GM21619 (cell line): ENCODE measurements around the gene C4orf54.

Experiments used
- ATAC-seq: cut with Tn5 transposase; IDR thresholded peaks from one replicate; pipeline ENCODE4 v1.9.1; 2021; ENCODE audit not compliant: unreplicated experiment

C4orf54 gene

DNA sequence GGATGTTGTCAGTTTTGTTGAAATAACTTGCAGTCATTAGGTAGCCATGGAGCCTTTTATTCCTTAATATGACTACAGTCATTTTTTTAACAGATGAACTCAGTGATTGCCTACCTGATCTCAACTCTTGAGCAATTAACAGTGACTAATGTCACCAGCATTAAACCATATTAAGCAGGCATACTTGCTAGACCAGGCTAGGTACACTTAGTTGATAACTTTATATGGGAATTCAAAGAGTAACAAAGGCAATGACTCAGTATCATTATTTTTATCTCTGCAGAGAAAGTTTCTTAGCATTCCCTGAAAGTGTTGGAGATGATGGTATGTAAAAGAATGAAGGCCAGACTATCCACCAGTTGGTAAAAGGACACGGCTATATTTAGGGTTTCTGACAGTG is at the start of gene C4orf54:
Gene C4orf54, minus strand, starts transcription at position 31 of the 400 bp plus-strand sequence. CDS start 3,180 bp downstream, outside the sequence.
- no peak for ATAC-seq

- ATAC-seq: no peak
These were observed 48.3 kb upstream of the C4orf54 start for GRCh38 chr4:99705891-99706290.

DNA sequence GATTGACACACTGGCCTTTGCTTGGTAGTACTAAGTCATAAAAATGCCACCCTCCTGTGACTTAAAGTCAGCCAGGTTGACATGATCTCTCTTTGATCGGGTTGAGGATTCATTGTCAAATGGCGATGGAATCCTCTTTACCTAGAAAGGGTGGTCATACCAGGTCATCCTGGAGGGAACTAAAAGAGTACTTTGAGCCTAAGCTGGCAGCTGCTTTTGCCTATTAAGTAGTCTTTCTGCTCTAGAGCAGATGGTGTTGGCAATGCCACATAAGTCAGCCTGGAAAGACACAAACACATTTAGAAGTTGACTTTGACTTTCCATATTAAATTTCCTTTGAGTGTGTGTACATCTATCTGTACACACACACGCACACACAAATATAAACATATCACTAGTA is 39.2 kb upstream of the C4orf54 start:
- no peak for ATAC-seq

DNA sequence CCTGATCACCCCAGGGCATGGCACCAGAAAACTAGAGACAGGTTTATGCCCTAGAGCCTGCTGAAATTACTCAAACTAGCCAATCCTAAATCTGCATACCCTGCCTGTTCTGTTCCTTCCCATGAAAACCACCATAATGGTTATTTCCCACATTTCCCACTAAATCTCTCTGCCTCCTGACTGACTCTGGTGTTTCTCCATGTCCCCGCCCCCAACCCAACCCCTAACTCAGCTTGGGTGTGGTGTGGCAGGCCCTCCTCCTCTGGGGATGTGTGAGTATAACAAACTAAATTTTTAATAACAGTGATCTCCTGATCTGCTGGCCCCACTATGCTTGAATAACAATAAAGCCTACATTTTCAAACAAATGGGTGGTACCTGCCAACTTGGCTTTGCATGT is 35.5 kb upstream of the C4orf54 start:
- no peak for ATAC-seq

- no peak for ATAC-seq
These were observed 33.4 kb upstream of the C4orf54 start for GRCh38 chr4:99690990-99691389.

GRCh38 chr4:99690472-99690871 is 32.8 kb upstream of the C4orf54 start:
- no peak for ATAC-seq

- ATAC-seq: no peak
These were observed 29.5 kb upstream of the C4orf54 start for GRCh38 chr4:99687120-99687519.

GRCh38 chr4:99685234-99685633 is 27.6 kb upstream of the C4orf54 start:
- ATAC-seq: no peak

DNA sequence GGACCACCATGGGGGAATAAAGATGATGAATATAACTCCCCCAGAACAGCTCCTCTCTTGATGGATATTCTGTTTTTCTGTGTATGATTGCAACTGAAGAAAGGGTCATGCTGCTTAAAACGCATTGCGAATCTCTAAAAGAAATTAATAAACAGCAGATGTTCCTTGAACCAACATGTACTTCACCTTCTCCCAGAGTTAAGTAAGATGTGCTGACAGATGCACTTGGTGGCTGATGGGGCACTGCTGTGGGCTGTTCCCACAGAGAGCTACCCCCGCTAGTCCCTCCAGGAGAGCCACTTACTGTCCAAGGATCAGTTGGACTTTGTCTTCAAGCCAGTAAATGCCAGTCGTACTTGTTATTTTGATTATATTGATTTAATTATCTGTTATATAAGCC is 26.3 kb upstream of the C4orf54 start:
- ATAC-seq: no peak

GRCh38 chr4:99679976-99680375 is 22.3 kb upstream of the C4orf54 start:
- no peak for ATAC-seq

GRCh38 chr4:99679204-99679603 is 21.6 kb upstream of the C4orf54 start:
- ATAC-seq: no peak

DNA sequence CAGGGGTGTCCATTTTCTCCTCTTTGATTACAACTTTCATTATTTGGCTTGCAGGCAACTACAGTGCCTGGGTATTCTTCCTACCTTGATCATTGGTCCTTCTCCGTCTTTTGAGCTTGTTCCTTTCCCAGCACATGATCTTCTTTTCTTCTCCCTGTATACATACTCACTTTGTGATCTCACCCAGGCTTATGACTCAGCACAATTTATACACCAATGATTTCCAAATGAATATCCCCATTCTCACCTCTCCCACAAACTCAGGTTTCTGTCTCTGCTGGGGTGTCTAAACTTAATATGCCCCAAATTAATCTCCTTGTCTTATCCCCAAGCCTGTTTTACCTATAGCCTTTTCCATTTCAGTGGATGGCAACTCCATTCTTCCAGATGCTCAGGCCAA is 19.5 kb upstream of the C4orf54 start:
- ATAC-seq: no peak

DNA sequence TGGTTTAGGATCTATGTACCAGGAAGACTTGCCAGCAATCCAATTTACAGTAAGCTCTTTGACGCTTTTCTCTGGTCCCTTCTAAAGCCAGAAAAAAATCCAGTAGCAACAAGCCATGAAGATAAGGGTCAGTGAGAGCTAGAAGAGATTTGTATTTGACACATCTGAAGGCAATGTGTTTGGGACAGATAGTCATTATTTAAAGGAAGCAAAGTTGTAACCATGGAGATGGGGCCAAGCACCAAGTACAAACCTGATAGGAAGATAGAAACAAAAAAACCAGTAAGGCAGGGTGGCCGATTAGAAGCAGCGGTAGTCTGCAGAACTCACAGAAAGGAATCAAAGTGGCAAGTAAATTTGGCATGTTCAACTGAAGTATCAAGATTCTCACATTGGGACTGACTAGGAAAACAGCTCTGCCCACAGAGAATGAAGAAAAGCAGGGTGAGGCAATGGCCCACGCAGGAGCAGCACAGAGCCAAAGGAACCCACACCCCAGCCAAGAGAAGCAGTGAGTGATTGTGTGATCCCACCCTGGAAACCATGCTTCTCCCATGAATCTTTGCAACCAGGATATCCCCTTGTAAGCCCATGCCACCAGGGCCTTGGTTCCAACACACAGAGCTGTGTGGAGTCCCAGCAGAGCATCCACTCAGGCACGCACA is 12.9 kb upstream of the C4orf54 start:
- no peak for ATAC-seq

GRCh38 chr4:99669084-99669483 is 11.5 kb upstream of the C4orf54 start:
- ATAC-seq: no peak

DNA sequence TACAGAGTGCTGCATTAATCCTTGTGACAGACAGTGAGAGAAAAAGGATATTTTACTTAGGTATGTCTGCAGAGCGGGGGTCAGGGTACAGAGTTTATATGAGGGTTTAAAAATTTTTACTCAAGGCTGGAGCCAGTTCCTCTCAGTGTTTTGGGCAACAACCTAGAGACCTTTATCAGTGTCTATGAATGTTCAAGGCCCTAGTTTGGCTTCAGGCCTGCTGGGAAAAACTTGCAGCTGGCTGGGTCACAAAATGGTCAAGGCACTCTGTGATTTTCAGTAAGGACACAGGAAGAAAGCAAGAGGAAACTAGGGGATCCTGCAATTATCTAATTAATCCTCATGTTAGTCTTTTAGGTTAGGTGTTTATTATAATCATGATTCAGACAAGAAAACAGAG is 10.8 kb upstream of the C4orf54 start:
- no peak for ATAC-seq

GRCh38 chr4:99665983-99666382 is 8.4 kb upstream of the C4orf54 start:
- ATAC-seq: no peak

- ATAC-seq: no peak
These were observed 7.1 kb upstream of the C4orf54 start for GRCh38 chr4:99664716-99665115.

- ATAC-seq: no peak
These were observed 4.3 kb upstream of the C4orf54 start for GRCh38 chr4:99661907-99662306.

DNA sequence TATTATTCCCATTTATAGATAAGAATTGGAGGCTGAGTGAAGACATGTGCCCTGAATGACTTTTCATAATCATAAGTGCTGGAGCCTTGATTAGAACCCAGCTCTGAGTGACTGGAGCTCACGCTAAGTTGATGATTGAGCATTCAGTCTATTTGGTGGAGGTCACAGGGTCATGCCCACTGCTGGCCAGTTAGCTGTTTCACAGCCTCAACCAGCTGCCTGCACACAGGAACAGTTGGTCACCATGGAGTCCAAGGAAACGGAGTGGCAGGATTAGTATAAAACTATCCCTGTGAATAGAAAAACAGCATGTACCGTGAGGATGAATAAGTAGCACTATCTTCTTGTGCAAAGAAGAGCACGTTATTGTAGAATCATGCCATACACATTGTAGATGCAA is 1.0 kb upstream of the C4orf54 start:
- no peak for ATAC-seq

DNA sequence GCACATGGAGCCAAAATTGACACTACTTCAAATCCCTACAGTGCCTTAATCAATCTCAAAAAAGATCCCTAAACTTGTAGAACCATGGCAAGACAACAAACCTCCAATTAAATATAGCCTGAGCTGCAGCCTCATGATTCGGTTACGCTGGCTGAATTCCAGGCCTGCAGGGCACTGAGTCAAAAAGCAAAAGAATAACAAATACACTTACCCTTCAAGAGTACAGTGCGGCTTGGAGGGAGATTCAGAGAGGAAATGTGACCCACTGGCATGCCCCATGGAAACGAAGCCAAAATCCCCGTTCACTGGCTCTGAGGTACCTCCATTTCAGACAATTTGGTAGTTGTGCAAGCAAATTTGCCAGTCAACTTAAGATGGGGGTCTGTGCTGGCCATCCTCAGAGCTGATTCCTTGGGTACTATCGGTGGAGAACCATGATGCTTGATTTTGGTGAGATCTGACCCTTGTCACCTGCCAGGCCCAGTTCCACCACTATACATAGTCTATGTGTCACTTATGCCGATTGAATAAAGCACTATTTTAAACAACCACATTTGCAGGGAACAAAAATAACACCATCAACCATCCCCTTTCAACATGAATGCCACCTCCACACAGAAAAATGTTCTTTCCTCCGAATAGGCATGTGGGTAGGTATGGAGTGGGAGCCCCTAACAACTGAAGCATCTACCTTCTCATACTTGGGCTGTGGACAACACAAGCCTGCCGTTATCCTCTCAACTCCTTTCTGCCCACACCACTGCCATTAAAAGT is 2.1 kb downstream of the C4orf54 start:
- ATAC-seq: no peak

DNA sequence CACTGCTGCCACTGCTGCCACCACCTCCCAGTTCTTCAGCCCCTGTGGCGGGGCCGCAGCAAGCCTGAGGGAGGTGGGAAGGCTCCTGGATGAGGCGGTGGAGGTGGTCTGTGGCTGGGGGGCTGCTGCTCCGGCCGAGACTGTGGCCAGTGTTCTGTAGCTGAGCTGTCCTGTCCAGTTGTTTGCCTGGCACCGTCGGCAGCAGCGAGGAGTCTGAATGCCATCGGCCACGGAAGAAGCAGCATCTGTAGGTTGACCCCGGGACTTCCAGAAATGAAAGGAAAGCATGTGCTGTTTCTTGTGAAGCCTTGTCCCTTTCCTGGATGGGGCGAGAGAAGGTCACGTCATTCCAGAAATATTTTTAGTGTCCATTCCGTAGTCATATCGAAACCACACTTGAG is 3.3 kb downstream of the C4orf54 start:
- no peak for ATAC-seq

- ATAC-seq: no peak
These were observed 3.7 kb downstream of the C4orf54 start for GRCh38 chr4:99653916-99654315.
